IMR-90 (cell line): Measurements from ENCODE around the gene PMPCA. TPM values are rescaled to one million over a fixed set of nuclear protein-coding genes. Genes with fewer than 3 reads are reported as not detected.

ENCODE experiments used
- ATAC-seq: fragments of 200-7000 bp; cut with Tn5 transposase; 2 replicates; pipeline ENCODE4 v1.9.1; 2020; ENCODE audit warnings: low read depth, mild to moderate bottlenecking, moderate library complexity
- BruUV-seq: library from RNA; stranded (reverse); fragments of 400-500 nt; replicated peaks from 2 replicates; lab custom pipeline; 2021; lab: Mats Ljungman, UMichigan
- CTCF ChIA-PET: fragments of 300-600 bp; formaldehyde crosslinking; extraction: SDS; loops from one replicate; lab custom pipeline; 2021; ENCODE audit warnings: antibody characterized with exemption; lab: Yijun Ruan, JAX
- POLR2A ChIA-PET: fragments of 300-600 bp; sonication (Branson Sonifier 250); formaldehyde crosslinking; loops from one replicate; lab custom pipeline; 2022; ENCODE audit warnings: antibody characterized with exemption; ENCODE audit not compliant: unreplicated experiment; lab: Charles Lee
- DNase-seq: peaks from one replicate; pipeline ENCODE4 v3.0.0; 2013
- H2AFZ ChIP-seq: replicated peaks from 2 replicates; pipeline ENCODE3; 2013; ENCODE audit warnings: low read length, mild to moderate bottlenecking; ENCODE audit not compliant: poor library complexity
- H2AK5ac ChIP-seq: 2 replicates; pipeline ENCODE4 v1.6.1; 2013; ENCODE audit warnings: low read depth, low read length, inconsistent platforms
- H2AK9ac ChIP-seq: replicated peaks from 2 replicates; pipeline ENCODE3; 2013; ENCODE audit warnings: mild to moderate bottlenecking, low read depth, low read length, moderate library complexity; ENCODE audit not compliant: poor library complexity
- H2BK120ac ChIP-seq: 2 replicates; pipeline ENCODE4 v1.6.1; 2013; ENCODE audit warnings: low read depth, low read length, inconsistent platforms
- H2BK15ac ChIP-seq: 3 replicates; pipeline ENCODE4 v1.6.1; 2013; ENCODE audit warnings: low read depth, low read length, inconsistent platforms
- H2BK20ac ChIP-seq: 2 replicates; pipeline ENCODE4 v1.6.1; 2013; ENCODE audit warnings: low read depth, mild to moderate bottlenecking, inconsistent platforms, low read length, moderate library complexity
- H2BK5ac ChIP-seq: 2 replicates; pipeline ENCODE4 v1.6.1; 2013; ENCODE audit warnings: mild to moderate bottlenecking, low read depth, low read length, inconsistent platforms; ENCODE audit not compliant: poor library complexity, severe bottlenecking
- H3K14ac ChIP-seq: replicated peaks from 2 replicates; pipeline ENCODE4 v1.6.1; 2013; ENCODE audit warnings: low read depth, low read length, inconsistent platforms
- H3K18ac ChIP-seq: 2 replicates; pipeline ENCODE4 v1.6.1; 2013; ENCODE audit warnings: low read depth, low read length, control low read depth
- H3K23ac ChIP-seq: 2 replicates; pipeline ENCODE4 v1.6.1; 2013; ENCODE audit warnings: low read depth, low read length, inconsistent platforms
- H3K27ac ChIP-seq: 2 replicates; pipeline ENCODE4 v1.5.1; 2013; ENCODE audit warnings: mild to moderate bottlenecking, control low read depth, low read length; ENCODE audit not compliant: insufficient read depth
- H3K27me3 ChIP-seq: 2 replicates; pipeline ENCODE4 v1.6.1; 2013; ENCODE audit warnings: low read length; ENCODE audit not compliant: control insufficient read depth, insufficient read depth
- H3K36me3 ChIP-seq: 2 replicates; pipeline ENCODE4 v1.6.1; 2013; ENCODE audit warnings: low read length, mixed read lengths; ENCODE audit not compliant: control insufficient read depth, insufficient read depth
- H3K4ac ChIP-seq: 2 replicates; pipeline ENCODE4 v1.6.1; 2013; ENCODE audit warnings: low read depth, low read length, inconsistent platforms
- H3K4me1 ChIP-seq: 2 replicates; pipeline ENCODE4 v1.6.1; 2013; ENCODE audit warnings: low read length, mixed read lengths; ENCODE audit not compliant: control insufficient read depth, insufficient read depth
- H3K4me2 ChIP-seq: 2 replicates; pipeline ENCODE4 v1.6.1; 2013; ENCODE audit warnings: low read depth, mild to moderate bottlenecking, control low read depth, low read length, moderate library complexity
- H3K4me3 ChIP-seq: 2 replicates; pipeline ENCODE4 v1.5.1; 2013; ENCODE audit warnings: low read depth, mild to moderate bottlenecking, control low read depth, low read length, moderate library complexity; ENCODE audit not compliant: insufficient read depth
- H3K56ac ChIP-seq: 2 replicates; pipeline ENCODE4 v1.6.1; 2013; ENCODE audit warnings: low read length, inconsistent platforms; ENCODE audit not compliant: insufficient read depth; ENCODE audit errors: extremely low read depth
- H3K79me1 ChIP-seq, 2 experiments: 2 replicates each; pipeline ENCODE4 v1.6.1; 2013; ENCODE audit warnings: low read length in 2 of 2, inconsistent platforms in 1 of 2, low read depth in 1 of 2
- H3K9ac ChIP-seq: 2 replicates; pipeline ENCODE4 v1.6.1; 2013; ENCODE audit warnings: low read depth, low read length, control low read depth
- H3K9me1 ChIP-seq: 2 replicates; pipeline ENCODE4 v1.6.1; 2013; ENCODE audit warnings: low read length, inconsistent platforms; ENCODE audit not compliant: insufficient read depth
- H3K9me3 ChIP-seq: 2 replicates; pipeline ENCODE4 v1.6.1; 2013; ENCODE audit warnings: low read length; ENCODE audit not compliant: control insufficient read depth, insufficient read depth
- H4K20me1 ChIP-seq: 2 replicates; pipeline ENCODE4 v1.6.1; 2013; ENCODE audit warnings: low read length, inconsistent platforms; ENCODE audit not compliant: insufficient read depth
- H4K5ac ChIP-seq: 2 replicates; pipeline ENCODE4 v1.6.1; 2013; ENCODE audit warnings: mild to moderate bottlenecking, low read depth, low read length, control low read depth
- H4K8ac ChIP-seq, 2 experiments: 2 replicates each; pipeline ENCODE4 v1.6.1; 2013; ENCODE audit warnings: low read depth in 2 of 2, low read length in 2 of 2, control low read depth in 1 of 2, inconsistent platforms in 1 of 2
- H4K91ac ChIP-seq: 2 replicates; pipeline ENCODE4 v1.6.1; 2013; ENCODE audit warnings: low read depth, low read length, inconsistent platforms; ENCODE audit not compliant: insufficient read depth
- CEBPB ChIP-seq: IDR thresholded peaks from 2 replicates; pipeline ENCODE4 v1.6.1; 2012; ENCODE audit warnings: low read depth, low read length, improper control_type of control experiment
- CHD1 ChIP-seq: IDR thresholded peaks from 2 replicates; pipeline ENCODE4 v1.6.1; 2012; ENCODE audit warnings: low read depth, low read length, improper control_type of control experiment
- ELK1 ChIP-seq: fragments of 150-350 bp; IDR thresholded peaks from 2 replicates; pipeline ENCODE4 v1.6.1; 2016; ENCODE audit warnings: low read depth, mild to moderate bottlenecking, low read length, moderate library complexity, borderline replicate concordance
- MAZ ChIP-seq: IDR thresholded peaks from 2 replicates; pipeline ENCODE4 v1.6.1; 2012; ENCODE audit warnings: low read depth, mild to moderate bottlenecking, low read length, improper control_type of control experiment, moderate library complexity, borderline replicate concordance
- MXI1 ChIP-seq: IDR thresholded peaks from 2 replicates; pipeline ENCODE4 v1.6.1; 2012; ENCODE audit warnings: low read depth, mild to moderate bottlenecking, low read length, moderate library complexity, borderline replicate concordance
- RAD21 ChIP-seq: IDR thresholded peaks from 2 replicates; pipeline ENCODE4 v1.6.1; 2012; ENCODE audit warnings: low read length, improper control_type of control experiment
- RCOR1 ChIP-seq: IDR thresholded peaks from 2 replicates; pipeline ENCODE4 v1.6.1; 2012; ENCODE audit warnings: mild to moderate bottlenecking, low read length, improper control_type of control experiment; ENCODE audit not compliant: insufficient replicate concordance
- WGBS, 2 experiments: methylation state at CpG; one replicate each; pipeline versions ENCODE4 v1.1.5 to v1.1.7; 2013; ENCODE audit warnings: missing lambda C conversion rate in 2 of 2; ENCODE audit not compliant: insufficient read length in 1 of 2; ENCODE audit errors: extremely low coverage in 2 of 2; 5-methylcytosine and 5-hydroxymethylcytosine counted together
- dilution Hi-C: fragments of 300-500 bp; cut with HindIII; formaldehyde crosslinking; loops from one replicate; pipeline ENCODE4 v1.14.3; 2018; ENCODE audit warnings: low sequenced_read_pairs; ENCODE audit not compliant: unreplicated experiment
- in situ Hi-C: fragments of 300-500 bp; cut with MboI; formaldehyde crosslinking; loops from 3 replicates; pipeline ENCODE4 v1.14.3; 2019; ENCODE audit warnings: low sequenced_read_pairs, inconsistent platforms, mixed read lengths
- intact Hi-C: fragments of 100-400 bp; cut with micrococcal nuclease; formaldehyde crosslinking; loops from 2 replicates; pipeline ENCODE4 v1.10.0; 2022
- polyA plus RNA-seq, 3 experiments: library from polyadenylated mRNA; depleted of rRNA; stranded (reverse); fragments of >200 nt; gene quantifications; 2 replicates each; pipeline ENCODE4 v1.2.3, GENCODE V29; 2012; ENCODE audit warnings: low replicate concordance in 1 of 3
- total RNA-seq: library from RNA; depleted of rRNA; stranded (reverse); fragments of >200 nt; gene quantifications from 2 replicates; pipeline ENCODE4 v1.2.3, GENCODE V29; 2012

PMPCA gene
- total and polyA plus RNA-seq, 2 of the 4 experiments (the other 2 are of a cell fraction), result 62.6 to 95.8 TPM

GRCh38 chr9:136465500-136466154 lies 55.2 kb downstream of the PMPCA start:
- peaks cover 70% of the 10 kb centered on the region for H4K20me1 ChIP-seq
- no TSS peak for BruUV-seq
- no peak overlapping the region for H3K14ac ChIP-seq
- H4K5ac ChIP-seq, result no peak overlapping the region
- 94 to 100% methylated on average over 1 to 23 of the region's 27 CpGs for whole genome bisulfite sequencing, 2 experiments
- H3K4me2 ChIP-seq, result no peak overlapping the region
- H3K9me1 ChIP-seq, result no peaks in the 10 kb centered on the region
- no peaks in the 10 kb centered on the region for H3K4me1 ChIP-seq
- H3K23ac ChIP-seq, result no peak overlapping the region
- no peak for TF ChIP-seq CHD1
- no peak for TF ChIP-seq CEBPB
- no peak for TF ChIP-seq MAZ
- no peak for TF ChIP-seq RAD21
- no peak for TF ChIP-seq ELK1
- TF ChIP-seq RCOR1, result no peak
- TF ChIP-seq MXI1, result no peak
- ATAC-seq (no peak), DNase-seq (no peak)
- H3K9me3 ChIP-seq, result no peaks in the 10 kb centered on the region
- H3K79me1 ChIP-seq, result peaks cover 38 to 60% of the 10 kb centered on the region in 2 experiments
- H2BK120ac ChIP-seq, result no peak overlapping the region
- H2AFZ ChIP-seq, result no peak overlapping the region
- H2BK15ac ChIP-seq, result no peak overlapping the region
- no peak overlapping the region for H2AK9ac ChIP-seq
- no peak overlapping the region for H3K4me3 ChIP-seq
- H3K56ac ChIP-seq, result no peak overlapping the region
- ChIA-PET POLR2A (no interaction called here), CTCF (no interaction called here)
- dilution Hi-C loops, result no loop called here
- H3K18ac ChIP-seq, result no peak overlapping the region
- H3K9ac ChIP-seq, result no peak overlapping the region
- H3K36me3 ChIP-seq, result peaks cover 84% of the 10 kb centered on the region
- H3K4ac ChIP-seq, result no peak overlapping the region
- H3K27me3 ChIP-seq, result no peaks in the 10 kb centered on the region
- H2AK5ac ChIP-seq, result no peak overlapping the region
- in situ Hi-C loops, result no loop called here
- no peak overlapping the region for H2BK5ac ChIP-seq
- H3K27ac ChIP-seq, result no peak overlapping the region
- H4K91ac ChIP-seq, result no peak overlapping the region
- H4K8ac ChIP-seq, result no peak overlapping the region
- intact Hi-C loops, result no loop called here
- no peak overlapping the region for H2BK20ac ChIP-seq
